GM23338 (cell line): ENCODE measurements around the gene TRDN.

Source experiments
- CREB1 ChIP-seq: fragments of 250-450 bp; sonication (Bioruptor Pico); IDR thresholded peaks from 2 replicates; pipeline ENCODE4 v1.5.0; 2020; ENCODE audit warnings: low read depth, mild to moderate bottlenecking, moderate library complexity
- CTCF ChIP-seq, 2 experiments: fragments of 200-600 bp in 1 of 2; sonication (generic) in 1 of 2; conservative IDR thresholded peaks; 2 replicates each; pipeline versions ENCODE4 v1.5.1 to v1.6.1; 2016 to 2017; ENCODE audit warnings: antibody characterized with exemption in 2 of 2, low read depth in 2 of 2, mild to moderate bottlenecking in 2 of 2, moderate library complexity in 1 of 2
- EZH2 ChIP-seq: fragments of 200-600 bp; sonication (generic); IDR thresholded peaks from one replicate; pipeline ENCODE4 v1.8.0; 2017; ENCODE audit warnings: antibody characterized with exemption, mild to moderate bottlenecking, low read depth; ENCODE audit not compliant: unreplicated experiment
- EZH2phosphoT487 ChIP-seq: fragments of 200-600 bp; sonication (generic); IDR thresholded peaks from one replicate; pipeline ENCODE4 v1.8.1; 2018; ENCODE audit warnings: antibody characterized with exemption; ENCODE audit not compliant: unreplicated experiment
- NANOG ChIP-seq: IDR thresholded peaks from 2 replicates; pipeline ENCODE4 v1.6.1; 2016; ENCODE audit warnings: antibody characterized with exemption, borderline replicate concordance
- POLR2AphosphoS5 ChIP-seq: IDR thresholded peaks from 2 replicates; pipeline ENCODE4 v1.6.1; 2016; ENCODE audit warnings: antibody characterized with exemption, low read depth
- TF ChIP-seq, protein P1 (sequence below): IDR thresholded peaks from one replicate; pipeline ENCODE4 v1.6.1; 2018; ENCODE audit warnings: antibody characterized with exemption; ENCODE audit not compliant: unreplicated experiment

- TF ChIP-seq CTCF (conservative IDR thresholded peaks at IDR 0.05; ENCODE audit: low read depth in 2 of 2) (no peak), EZH2 (no peak), NANOG (no peak), POLR2AphosphoS5 (no peak), CREB1 (CRISPR knock-in tag) (no peak), EZH2phosphoT487 (no peak)
- TF ChIP-seq, protein P1, sequence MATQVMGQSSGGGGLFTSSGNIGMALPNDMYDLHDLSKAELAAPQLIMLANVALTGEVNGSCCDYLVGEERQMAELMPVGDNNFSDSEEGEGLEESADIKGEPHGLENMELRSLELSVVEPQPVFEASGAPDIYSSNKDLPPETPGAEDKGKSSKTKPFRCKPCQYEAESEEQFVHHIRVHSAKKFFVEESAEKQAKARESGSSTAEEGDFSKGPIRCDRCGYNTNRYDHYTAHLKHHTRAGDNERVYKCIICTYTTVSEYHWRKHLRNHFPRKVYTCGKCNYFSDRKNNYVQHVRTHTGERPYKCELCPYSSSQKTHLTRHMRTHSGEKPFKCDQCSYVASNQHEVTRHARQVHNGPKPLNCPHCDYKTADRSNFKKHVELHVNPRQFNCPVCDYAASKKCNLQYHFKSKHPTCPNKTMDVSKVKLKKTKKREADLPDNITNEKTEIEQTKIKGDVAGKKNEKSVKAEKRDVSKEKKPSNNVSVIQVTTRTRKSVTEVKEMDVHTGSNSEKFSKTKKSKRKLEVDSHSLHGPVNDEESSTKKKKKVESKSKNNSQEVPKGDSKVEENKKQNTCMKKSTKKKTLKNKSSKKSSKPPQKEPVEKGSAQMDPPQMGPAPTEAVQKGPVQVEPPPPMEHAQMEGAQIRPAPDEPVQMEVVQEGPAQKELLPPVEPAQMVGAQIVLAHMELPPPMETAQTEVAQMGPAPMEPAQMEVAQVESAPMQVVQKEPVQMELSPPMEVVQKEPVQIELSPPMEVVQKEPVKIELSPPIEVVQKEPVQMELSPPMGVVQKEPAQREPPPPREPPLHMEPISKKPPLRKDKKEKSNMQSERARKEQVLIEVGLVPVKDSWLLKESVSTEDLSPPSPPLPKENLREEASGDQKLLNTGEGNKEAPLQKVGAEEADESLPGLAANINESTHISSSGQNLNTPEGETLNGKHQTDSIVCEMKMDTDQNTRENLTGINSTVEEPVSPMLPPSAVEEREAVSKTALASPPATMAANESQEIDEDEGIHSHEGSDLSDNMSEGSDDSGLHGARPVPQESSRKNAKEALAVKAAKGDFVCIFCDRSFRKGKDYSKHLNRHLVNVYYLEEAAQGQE, result no peak
These were observed 84.6 kb downstream of the TRDN start for GRCh38 chr6:123551939-123552707.
